Peyer's patch (tissue), 4 donors: ENCODE measurements around the gene PPDPF. TPM values are rescaled to one million over a fixed set of nuclear protein-coding genes. Genes with fewer than 3 reads are reported as not detected.
A peak's percentile ranks its signal among the peaks of the same experiment; 100 is the strongest.

Experiments used
- DNase-seq, 3 donors: peaks; one replicate each; pipeline ENCODE4 v3.0.0-alpha.2; 2017 to 2019
- H3K27ac ChIP-seq, 4 donors: fragments of 200-600 bp; sonication (generic); one replicate each; pipeline ENCODE4 v1.5.1; 2016 to 2019
- H3K27me3 ChIP-seq, 2 donors: fragments of 200-600 bp; sonication (generic); one replicate each; pipeline ENCODE4 v1.5.1; 2019
- H3K36me3 ChIP-seq, 3 donors: fragments of 200-600 bp; sonication (generic); one replicate each; pipeline ENCODE4 v1.5.1; 2016 to 2019
- H3K4me1 ChIP-seq, 4 donors: fragments of 200-600 bp; sonication (generic); one replicate each; pipeline ENCODE4 v1.5.1; 2016 to 2019
- H3K4me3 ChIP-seq, 4 donors: fragments of 200-600 bp; sonication (generic); 1 replicate in 3 of 4; 2 replicates in 1 of 4; pipeline ENCODE4 v1.5.1; 2016 to 2019; ENCODE audit warnings: mild to moderate bottlenecking in 1 of 4
- H3K9me3 ChIP-seq, 4 donors: fragments of 200-600 bp; sonication (generic); one replicate each; pipeline ENCODE4 v1.5.1; 2016 to 2019; ENCODE audit warnings: mild to moderate bottlenecking in 1 of 4
- CTCF ChIP-seq, 6 experiments: fragments of 450-650 bp in 4 of 6; fragments of 200-600 bp in 2 of 6; sonication (generic) in 1 of 6; IDR thresholded peaks; one replicate each; pipeline ENCODE4 v1.5.1; 2017 to 2019; ENCODE audit warnings: antibody characterized with exemption in 6 of 6, mild to moderate bottlenecking in 3 of 6, moderate library complexity in 1 of 6
- POLR2A ChIP-seq, 2 donors: fragments of 450-650 bp; IDR thresholded peaks; one replicate each; pipeline ENCODE4 v1.5.1; 2017; ENCODE audit warnings: antibody characterized with exemption in 2 of 2, mild to moderate bottlenecking in 2 of 2, moderate library complexity in 2 of 2
- total RNA-seq, 4 donors: library from RNA; depleted of rRNA; stranded (reverse); fragments of >200 nt; gene quantifications; one replicate each; pipeline ENCODE4 v1.1.0, GENCODE V29; 2016

Gene PPDPF
- total RNA-seq, 4 donors from 2014 or later: 94.1 to 435 (median 193) TPM

DNA sequence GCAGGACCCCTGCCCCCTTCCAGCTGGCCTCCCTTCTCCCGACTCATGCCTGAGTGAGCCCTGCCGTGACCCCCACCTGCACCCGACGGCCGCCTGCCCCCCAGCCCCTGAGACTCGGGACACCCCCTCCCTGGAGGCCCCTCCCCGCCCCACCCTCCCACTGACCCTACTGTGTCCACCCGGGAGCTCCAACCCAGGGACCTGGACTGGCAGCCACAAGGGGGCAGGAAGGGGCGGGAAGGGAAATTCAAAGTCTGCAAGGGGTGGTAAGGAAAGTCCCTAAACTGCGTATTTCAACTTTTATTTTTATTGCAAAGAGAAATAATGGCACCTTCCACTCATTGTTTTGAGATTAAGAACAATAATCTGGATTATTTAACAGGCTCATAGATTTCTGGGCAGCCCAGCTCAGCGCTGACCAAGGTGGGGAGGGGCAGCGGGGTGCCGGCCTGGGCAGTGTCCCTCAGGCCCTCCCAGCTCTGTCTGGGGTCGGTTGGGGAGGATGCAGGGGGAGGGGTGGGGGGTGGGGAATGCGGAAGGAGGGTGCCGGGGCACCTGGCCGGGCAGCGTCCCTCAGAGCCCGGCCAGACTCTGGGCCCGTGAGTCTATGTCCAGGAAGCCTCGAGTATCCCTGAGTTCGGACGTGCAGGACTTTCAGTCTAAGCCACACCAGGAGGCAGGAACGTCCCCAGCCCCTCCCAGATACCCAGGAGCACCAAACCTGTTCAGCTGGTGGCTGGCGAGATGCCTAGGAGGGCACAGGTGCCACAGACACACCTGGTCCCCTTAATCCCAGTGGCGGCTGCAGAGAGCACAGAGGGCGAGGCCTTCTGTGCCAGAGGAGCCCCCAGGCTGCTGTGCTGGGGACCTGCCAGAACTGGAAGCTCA lies 17.9 kb downstream of the PPDPF start:
- H3K36me3 ChIP-seq: no peaks in the 10 kb centered on the region
- peaks cover 4 to 28% (median 19%) of the 10 kb centered on the region in 4 donors for H3K4me1 ChIP-seq
- peak overlapping the region; percentile 73 to 98 (median 94) for H3K27ac ChIP-seq
- TF ChIP-seq POLR2A (IDR thresholded peaks at IDR 0.05) (no peak), CTCF (IDR thresholded peaks at IDR 0.05) (peak in 2 of 6 experiments; percentile 10 to 23)
- no peaks in the 10 kb centered on the region for H3K9me3 ChIP-seq
- H3K4me3 ChIP-seq: peak overlapping the region; percentile 39 to 66 (median 52)
- DNase-seq: peak in 2 of 3 donors; percentile 82 to 85
- no peaks in the 10 kb centered on the region for H3K27me3 ChIP-seq

- Histone ChIP-seq H3K36me3 (no peaks in the 10 kb centered on the region), H3K9me3 (no peaks in the 10 kb centered on the region), H3K27me3 (no peaks in the 10 kb centered on the region), H3K4me1 (peaks cover 4 to 28% (median 17%) of the 10 kb centered on the region in 4 donors), H3K4me3 (no peak overlapping the region), H3K27ac (peak overlapping the region in 1 of 4 donors; percentile 98)
- TF ChIP-seq POLR2A (IDR thresholded peaks at IDR 0.05): no peak
- no peak for TF ChIP-seq CTCF (IDR thresholded peaks at IDR 0.05)
- DNase-seq: no peak
Observed at GRCh38 chr20:63539092-63539430, 18.5 kb downstream of the PPDPF start.

DNA sequence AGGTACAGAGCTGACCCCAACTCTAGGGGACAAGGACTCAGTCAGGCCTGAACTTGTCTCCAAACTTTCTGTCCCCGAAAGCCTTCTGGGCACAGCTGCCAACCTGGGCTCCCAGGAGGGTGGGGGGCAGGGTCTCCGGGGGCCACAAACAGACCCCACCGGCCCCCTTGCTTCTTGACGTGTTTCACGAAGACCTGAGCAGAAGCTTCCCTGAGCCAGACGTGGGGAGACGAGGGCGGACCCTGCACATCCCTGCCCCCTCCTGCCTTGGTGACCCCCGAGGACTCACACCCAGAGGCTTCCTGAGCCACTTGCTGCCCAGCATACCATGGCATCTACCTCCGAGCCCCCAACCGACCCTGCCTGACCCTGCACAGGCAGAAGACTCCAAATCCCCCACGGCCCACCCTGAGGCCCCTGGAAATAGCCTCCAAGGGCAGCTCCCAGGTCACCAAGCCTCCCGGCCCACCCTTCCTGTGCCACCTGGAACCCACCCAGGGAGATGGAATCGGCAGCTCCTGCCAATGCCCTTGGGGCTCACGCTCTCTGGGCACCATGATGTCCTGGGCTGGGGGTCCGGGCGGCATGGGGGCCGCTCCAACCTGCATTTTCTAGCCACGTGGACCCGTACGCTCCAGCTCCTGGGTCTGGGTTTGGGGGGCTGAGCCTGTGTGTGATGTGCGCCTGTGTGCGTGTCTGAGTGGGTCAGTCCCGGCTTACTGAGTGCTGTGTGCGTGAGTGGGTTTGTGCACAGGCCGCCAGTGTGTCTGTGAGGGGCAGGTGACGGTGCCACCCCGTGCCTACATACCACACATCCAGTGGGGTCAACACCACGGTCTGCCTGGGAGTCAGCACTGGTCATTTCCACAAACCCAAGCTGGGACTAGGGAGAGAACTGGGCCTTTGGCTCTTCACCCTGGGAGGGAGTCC lies 19.1 kb downstream of the PPDPF start:
- H3K9me3 ChIP-seq: no peaks in the 10 kb centered on the region
- peaks cover 4 to 28% (median 17%) of the 10 kb centered on the region in 4 donors for H3K4me1 ChIP-seq
- TF ChIP-seq CTCF (IDR thresholded peaks at IDR 0.05) (no peak), POLR2A (IDR thresholded peaks at IDR 0.05) (no peak)
- no peak overlapping the region for H3K4me3 ChIP-seq
- no peak for DNase-seq
- no peaks in the 10 kb centered on the region for H3K36me3 ChIP-seq
- H3K27ac ChIP-seq: peak overlapping the region in 1 of 4 donors; percentile 98
- H3K27me3 ChIP-seq: no peaks in the 10 kb centered on the region

DNA sequence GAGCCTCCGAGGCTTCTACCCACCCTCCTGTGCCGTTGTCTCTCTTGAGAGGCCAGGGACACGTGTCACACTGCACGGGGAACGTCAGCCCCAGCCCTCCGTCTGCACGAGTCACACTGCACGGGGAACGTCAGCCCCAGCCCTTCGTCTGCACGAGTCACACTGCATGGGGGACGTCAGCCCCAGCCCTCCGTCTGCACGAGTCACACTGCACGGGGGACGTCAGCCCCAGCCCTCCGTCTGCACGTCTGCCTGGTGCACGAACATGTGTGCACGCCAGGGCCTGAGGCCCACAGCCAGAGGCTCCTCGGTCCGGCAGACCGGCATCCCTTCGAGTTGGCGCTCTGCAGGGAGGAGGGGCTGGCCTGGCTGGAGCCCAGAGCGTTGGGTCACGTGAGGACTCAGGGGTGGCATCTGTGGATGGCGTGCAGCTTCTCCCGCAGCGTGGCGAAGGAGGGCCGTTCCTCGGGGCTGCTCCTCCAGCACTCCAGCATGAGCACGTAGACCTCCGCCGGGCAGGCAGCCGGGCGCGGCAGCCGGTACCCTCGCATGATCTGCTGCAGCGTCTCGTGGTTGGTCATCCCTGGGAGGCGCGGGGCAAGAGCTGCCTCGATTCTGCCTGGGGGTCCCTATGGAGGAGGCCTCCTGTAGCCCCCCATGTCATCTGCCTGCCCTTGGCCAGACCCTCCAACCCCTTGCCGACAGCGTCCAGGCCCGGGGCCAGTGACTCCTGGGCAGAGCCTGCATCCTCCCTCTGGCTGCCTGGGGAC lies 20.0 kb downstream of the PPDPF start:
- TF ChIP-seq POLR2A (IDR thresholded peaks at IDR 0.05): no peak
- Histone ChIP-seq H3K9me3 (no peaks in the 10 kb centered on the region), H3K4me1 (peaks cover 4 to 30% (median 20%) of the 10 kb centered on the region in 4 donors), H3K27me3 (no peaks in the 10 kb centered on the region), H3K36me3 (no peaks in the 10 kb centered on the region), H3K27ac (no peak overlapping the region), H3K4me3 (no peak overlapping the region)
- DNase-seq: no peak

DNA sequence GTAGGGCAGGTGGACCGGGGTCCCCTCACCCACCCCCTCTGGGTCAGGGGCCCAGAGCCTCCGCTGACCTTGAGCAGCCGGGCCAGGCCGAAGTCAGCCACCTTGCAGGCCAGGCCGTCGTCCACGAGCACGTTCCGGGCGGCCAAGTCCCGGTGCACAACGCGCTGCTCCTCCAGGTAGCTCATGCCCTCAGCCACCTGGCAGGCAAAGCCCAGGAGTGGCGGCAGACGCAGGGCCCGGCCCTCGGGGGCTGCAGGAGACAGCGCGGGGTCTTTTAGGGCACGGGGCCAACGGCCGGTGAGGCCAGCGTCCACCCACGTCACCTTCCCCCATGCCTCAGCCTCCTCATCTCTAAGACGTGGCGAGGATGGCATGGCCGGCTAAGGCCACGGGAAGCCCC lies 20.8 kb downstream of the PPDPF start:
- Histone ChIP-seq H3K4me1 (peaks cover 4 to 38% (median 23%) of the 10 kb centered on the region in 4 donors), H3K36me3 (no peaks in the 10 kb centered on the region), H3K27ac (peak overlapping the region in 2 of 4 donors; percentile 63 to 75), H3K9me3 (no peaks in the 10 kb centered on the region), H3K27me3 (no peaks in the 10 kb centered on the region), H3K4me3 (no peak overlapping the region)
- TF ChIP-seq CTCF (IDR thresholded peaks at IDR 0.05) (no peak), POLR2A (IDR thresholded peaks at IDR 0.05) (no peak)
- DNase-seq: no peak
